Measurements from ENCODE around the gene S100A4.
A peak's percentile ranks its signal among the peaks of the same experiment; 100 is the strongest.

S100A4 gene

DNA sequence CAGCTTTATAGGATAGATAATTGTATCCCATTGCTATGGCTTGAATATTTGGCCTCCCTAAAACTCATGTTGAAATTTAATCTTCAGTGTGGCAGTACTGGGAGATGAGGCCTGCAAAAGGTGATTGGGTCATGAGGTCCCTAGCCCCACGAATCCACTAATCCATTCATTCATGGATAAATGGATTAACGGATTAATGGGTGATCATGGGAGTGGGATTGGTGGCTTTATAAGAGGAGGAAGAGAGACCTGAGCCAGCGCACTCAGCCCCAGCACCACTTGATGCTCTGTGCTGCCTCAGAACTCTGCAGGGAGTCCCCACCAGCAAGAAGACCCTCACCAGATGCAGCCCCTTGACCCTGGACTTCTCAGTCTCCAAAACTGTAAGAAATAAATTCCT lies 41.8 kb downstream of the S100A4 start:
- DNase-seq, result no peak

DNA sequence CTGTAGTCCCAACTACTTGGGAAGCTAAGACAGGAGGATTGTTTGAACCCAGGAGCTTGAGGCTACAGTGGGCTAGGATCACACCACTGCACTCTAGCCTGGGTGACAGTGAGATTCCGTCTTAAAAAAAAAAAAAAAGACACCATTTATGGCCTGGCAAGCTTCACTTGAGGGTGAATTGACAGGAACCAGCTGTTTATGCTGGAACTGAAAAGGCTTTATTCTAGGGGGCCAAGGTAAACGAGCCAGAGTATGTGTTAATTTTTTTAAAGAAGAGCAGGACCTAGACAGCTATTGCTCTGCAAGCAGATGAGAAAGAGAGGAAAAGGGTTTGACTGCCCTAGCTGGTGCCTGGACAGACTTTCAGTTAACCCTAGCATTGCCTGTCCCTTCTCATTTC lies 46.9 kb downstream of the S100A4 start:
- no peak for DNase-seq

DNA sequence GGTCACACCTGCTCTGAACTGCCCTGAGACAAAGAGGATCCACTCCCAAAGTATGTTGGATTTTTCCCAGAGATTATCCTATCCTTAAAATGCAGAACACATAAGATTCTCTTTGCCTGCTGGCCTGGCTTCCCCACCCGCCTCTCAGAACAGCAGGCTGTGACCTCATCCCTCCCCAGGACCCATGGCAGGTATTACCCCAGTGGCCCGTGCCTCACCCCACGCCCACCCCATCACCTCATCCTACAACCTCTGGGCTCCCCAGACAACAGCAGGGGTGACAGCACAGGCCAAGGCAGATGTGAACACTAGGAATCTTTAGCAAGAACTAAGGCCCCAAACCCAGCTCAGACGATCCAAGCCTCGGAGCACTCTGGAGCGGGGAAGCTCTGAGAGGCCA lies 50.1 kb downstream of the S100A4 start:
- DNase-seq, result no peak

DNA sequence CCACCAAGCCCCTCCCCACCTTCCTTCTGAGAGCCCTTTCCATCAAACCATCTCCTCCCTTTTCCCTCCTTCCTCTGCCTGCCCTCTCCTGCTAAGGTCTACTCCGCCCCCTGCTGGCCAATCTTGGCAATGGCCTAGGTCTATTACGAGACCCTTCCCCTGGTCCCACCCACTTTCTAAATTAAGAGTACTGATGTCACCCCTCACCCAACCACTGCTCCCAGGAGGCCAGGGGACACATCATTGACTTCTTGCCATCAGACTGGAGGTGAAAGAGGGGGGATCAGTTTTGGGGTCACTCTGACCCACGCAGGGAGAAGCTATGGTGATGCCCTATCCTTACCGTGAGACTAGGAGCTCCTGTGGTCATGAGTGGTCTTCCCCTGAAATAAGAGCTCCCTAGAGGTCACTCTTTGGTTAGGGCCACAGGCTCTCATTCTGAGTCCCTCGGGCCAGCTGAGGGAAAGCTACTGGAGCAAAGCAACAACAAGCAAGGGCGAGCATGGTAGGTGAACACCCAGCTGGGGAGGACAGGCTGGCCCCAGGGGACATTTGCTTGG lies 50.5 kb downstream of the S100A4 start:
- DNase-seq, result peak; percentile 74
